Skin epidermis (tissue), 12 donors: Measurements from ENCODE around the gene BRMS1.
A peak's percentile ranks its signal among the peaks of the same experiment; 100 is the strongest.
"Not testable (repeated sequence)": the region's sequence is repeated elsewhere in the genome, so short reads cannot be mapped to it uniquely, and the experiment has no call there.

Experiments used
- H3K27ac ChIP-seq, 21 experiments: fragments of 200-600 bp; sonication (generic) in 11 of 21; one replicate each; pipeline ENCODE4 v1.5.0; 2020; ENCODE audit warnings: mild to moderate bottlenecking in 3 of 21, inconsistent platforms in 2 of 21, moderate library complexity in 2 of 21
- H3K4me3 ChIP-seq, 7 experiments: fragments of 200-600 bp; sonication (generic) in 2 of 7; one replicate each; pipeline ENCODE4 v1.5.0; 2020; ENCODE audit warnings: inconsistent platforms in 2 of 7, mild to moderate bottlenecking in 2 of 7, moderate library complexity in 1 of 7

The BRMS1 gene

GRCh38 chr11:66327171-66328030 is 17.5 kb downstream of the BRMS1 start:
- Histone ChIP-seq H3K4me3 (no peak overlapping the region), H3K27ac (peak overlapping the region in 20 of 21 experiments; percentile 16 to 86 (median 74))

- H3K27ac ChIP-seq, result peak overlapping the region in 20 of 21 experiments; percentile 11 to 86 (median 74)
- H3K4me3 ChIP-seq, result no peak overlapping the region
These were observed 18.4 kb downstream of the BRMS1 start for GRCh38 chr11:66326261-66327111.

- Histone ChIP-seq H3K4me3 (no peak overlapping the region), H3K27ac (peak overlapping the region in 16 of 21 experiments; percentile 9 to 86 (median 64))
These were observed 19.6 kb downstream of the BRMS1 start for GRCh38 chr11:66325263-66325671.

GRCh38 chr11:66324664-66325063 is 20.2 kb downstream of the BRMS1 start:
- H3K4me3 ChIP-seq, result no peak overlapping the region
- H3K27ac ChIP-seq, result peak overlapping the region in 14 of 21 experiments; percentile 3 to 86 (median 41)

- Histone ChIP-seq H3K4me3 (no peak overlapping the region), H3K27ac (peak overlapping the region in 1 of 21 experiments; percentile 35)
These were observed 21.2 kb downstream of the BRMS1 start for GRCh38 chr11:66323684-66324083.

- peak overlapping the region in 7 of 21 experiments; percentile 14 to 73 (median 42) for H3K27ac ChIP-seq
- H3K4me3 ChIP-seq, result no peak overlapping the region
These were observed 22.0 kb downstream of the BRMS1 start for GRCh38 chr11:66322732-66323427.

GRCh38 chr11:66321606-66322005 is 23.3 kb downstream of the BRMS1 start:
- H3K4me3 ChIP-seq, result no peak overlapping the region
- peak overlapping the region in 3 of 21 experiments; percentile 49 to 72 (median 62) for H3K27ac ChIP-seq

GRCh38 chr11:66320748-66321147 is 24.2 kb downstream of the BRMS1 start:
- H3K4me3 ChIP-seq, H3K27ac ChIP-seq: not testable (repeated sequence)

- not testable (repeated sequence) for H3K27ac ChIP-seq, H3K4me3 ChIP-seq
These were observed 24.6 kb downstream of the BRMS1 start for GRCh38 chr11:66320289-66320688.

GRCh38 chr11:66318600-66318970 is 26.3 kb downstream of the BRMS1 start:
- peak overlapping the region in 17 of 21 experiments; percentile 43 to 87 (median 78) for H3K27ac ChIP-seq
- H3K4me3 ChIP-seq, result no peak overlapping the region

GRCh38 chr11:66317723-66318599 is 26.9 kb downstream of the BRMS1 start:
- Histone ChIP-seq H3K4me3 (peak overlapping the region in 1 of 7 experiments; percentile 2), H3K27ac (peak overlapping the region in 20 of 21 experiments; percentile 43 to 87 (median 78))

GRCh38 chr11:66317322-66317722 is 27.6 kb downstream of the BRMS1 start:
- Histone ChIP-seq H3K27ac (peak overlapping the region in 20 of 21 experiments; percentile 43 to 87 (median 78)), H3K4me3 (peak overlapping the region in 3 of 7 experiments; percentile 2 to 49 (median 44))

- H3K27ac ChIP-seq, result peak within 1 kb of the TSS in 20 of 21 experiments; percentile 43 to 87 (median 78)
- peak within 1 kb of the TSS; percentile 31 to 49 (median 40) for H3K4me3 ChIP-seq
These were observed 28.1 kb downstream of the BRMS1 start, which contains the start of gene CD248 for GRCh38 chr11:66316849-66317251. Gene CD248, minus strand, starts transcription at chr11:66317044. Its CDS starts 17 bp downstream, at chr11:66317027.

GRCh38 chr11:66315921-66316811 is 28.7 kb downstream of the BRMS1 start:
- peak overlapping the region in 20 of 21 experiments; percentile 38 to 87 (median 78) for H3K27ac ChIP-seq

GRCh38 chr11:66315498-66315885 is 29.4 kb downstream of the BRMS1 start:
- peak overlapping the region in 18 of 21 experiments; percentile 31 to 87 (median 79) for H3K27ac ChIP-seq
- peak overlapping the region; percentile 31 to 49 (median 40) for H3K4me3 ChIP-seq

More at GRCh38 chr11:66315921-66316811, 28.7 kb downstream of the BRMS1 start:
- H3K4me3 ChIP-seq, result peak overlapping the region; percentile 31 to 49 (median 40)

GRCh38 chr11:66314561-66315497 is 30.1 kb downstream of the BRMS1 start:
- Histone ChIP-seq H3K4me3 (peak overlapping the region; percentile 31 to 49 (median 40)), H3K27ac (peak overlapping the region in 19 of 21 experiments; percentile 31 to 87 (median 78))
